ENCODE data around the gene ONECUT1.

- TF ChIP-seq POLR2A (IDR thresholded peaks at IDR 0.05; ENCODE audit: extremely low read depth, insufficient read length), result no peak
- no peak for TF ChIP-seq CTCF (IDR thresholded peaks at IDR 0.05; ENCODE audit: low read depth, low read length)
- TF ChIP-seq MAX (IDR thresholded peaks at IDR 0.05; ENCODE audit: low read depth, low read length), result no peak
Observed at GRCh38 chr15:52791776-52792175, 1.6 kb upstream of the ONECUT1 start.
